ENCODE data around the gene ATP6V1C2. TPM values are rescaled to one million over a fixed set of nuclear protein-coding genes. Genes with fewer than 3 reads are reported as not detected.

The ATP6V1C2 gene
- total RNA-seq, 2 donors from 2014 or later = 0.12 to 0.44 TPM

DNA sequence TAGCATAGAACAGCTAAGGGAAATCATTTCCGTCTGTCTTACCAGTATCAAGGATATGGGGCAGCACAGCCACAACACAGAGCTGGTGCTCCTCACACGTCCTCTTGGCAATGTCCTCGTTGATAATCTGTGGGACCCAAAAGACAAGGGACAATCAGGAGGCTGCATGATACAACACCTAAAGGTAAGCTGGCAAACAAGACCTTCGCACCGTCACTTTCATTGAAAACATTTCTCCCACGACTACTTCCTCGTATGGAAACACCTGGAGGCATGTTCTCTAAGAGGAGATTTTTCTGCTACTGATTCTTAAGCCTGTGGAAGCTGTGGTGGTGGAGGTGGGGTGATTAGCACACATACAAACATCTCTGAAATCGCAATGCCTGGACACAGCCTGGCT, 67.4 kb downstream of the ATP6V1C2 start:
- H3K27ac ChIP-seq = no peak overlapping the region
- no peaks in the 10 kb centered on the region for H3K27me3 ChIP-seq
- no peak for TF ChIP-seq CTCF (IDR thresholded peaks at IDR 0.05)
- H3K4me3 ChIP-seq = no peak overlapping the region
- peaks cover 100% of the 10 kb centered on the region for H3K36me3 ChIP-seq
- H3K9me3 ChIP-seq = no peaks in the 10 kb centered on the region
- no peaks in the 10 kb centered on the region for H3K4me1 ChIP-seq
- no peak for DNase-seq (ENCODE audit: low spot score)

- Histone ChIP-seq H3K9me3 (no peaks in the 10 kb centered on the region), H3K27me3 (no peaks in the 10 kb centered on the region), H3K27ac (no peak overlapping the region), H3K4me3 (no peak overlapping the region), H3K36me3 (peaks cover 98% of the 10 kb centered on the region), H3K4me1 (no peaks in the 10 kb centered on the region)
- DNase-seq (ENCODE audit: low spot score) = no peak
- TF ChIP-seq CTCF (IDR thresholded peaks at IDR 0.05) = no peak
Observed at GRCh38 chr2:10790228-10790973, 69.0 kb downstream of the ATP6V1C2 start.

DNA sequence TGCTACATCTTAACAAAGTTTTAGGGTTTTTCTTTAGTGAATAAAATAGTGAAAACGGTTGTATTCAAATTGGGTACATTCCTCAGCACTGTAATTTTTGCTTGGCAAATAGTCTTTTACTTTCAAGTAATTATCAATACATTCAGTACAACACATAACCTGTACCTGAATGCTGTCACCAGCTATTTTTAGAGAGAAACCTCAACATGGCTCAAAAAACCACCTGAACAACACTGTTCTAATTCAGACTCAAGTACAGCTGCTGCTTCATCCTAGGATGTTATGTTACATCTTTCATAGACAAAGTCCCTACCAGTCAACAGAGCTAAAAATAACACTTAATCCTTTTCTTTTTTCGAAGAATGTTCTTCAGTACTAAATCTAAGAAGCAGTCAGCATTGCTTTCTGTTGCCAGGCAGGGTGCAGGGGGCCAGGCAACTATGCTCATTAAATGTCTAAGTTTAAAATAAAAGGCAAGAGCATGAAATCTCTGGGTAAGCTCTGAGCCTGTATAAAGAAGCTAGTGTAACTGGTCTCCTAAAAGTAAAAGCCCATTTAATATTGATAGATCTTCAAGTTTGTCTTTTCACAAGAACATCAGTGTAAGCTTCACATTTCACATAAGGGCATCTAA, 70.7 kb downstream of the ATP6V1C2 start:
- no peak overlapping the region for H3K27ac ChIP-seq
- H3K27me3 ChIP-seq = no peaks in the 10 kb centered on the region
- no peak for DNase-seq (ENCODE audit: low spot score)
- H3K4me1 ChIP-seq = no peaks in the 10 kb centered on the region
- no peak for TF ChIP-seq CTCF (IDR thresholded peaks at IDR 0.05)
- no peak overlapping the region for H3K4me3 ChIP-seq
- no peaks in the 10 kb centered on the region for H3K9me3 ChIP-seq
- H3K36me3 ChIP-seq = peaks cover 98% of the 10 kb centered on the region

- Histone ChIP-seq H3K27ac (no peak overlapping the region), H3K9me3 (no peaks in the 10 kb centered on the region), H3K27me3 (no peaks in the 10 kb centered on the region), H3K4me1 (no peaks in the 10 kb centered on the region), H3K4me3 (no peak overlapping the region), H3K36me3 (peaks cover 98% of the 10 kb centered on the region)
- no peak for TF ChIP-seq CTCF (IDR thresholded peaks at IDR 0.05)
- DNase-seq (ENCODE audit: low spot score) = no peak
Observed at GRCh38 chr2:10792660-10793400, 71.4 kb downstream of the ATP6V1C2 start.

DNA sequence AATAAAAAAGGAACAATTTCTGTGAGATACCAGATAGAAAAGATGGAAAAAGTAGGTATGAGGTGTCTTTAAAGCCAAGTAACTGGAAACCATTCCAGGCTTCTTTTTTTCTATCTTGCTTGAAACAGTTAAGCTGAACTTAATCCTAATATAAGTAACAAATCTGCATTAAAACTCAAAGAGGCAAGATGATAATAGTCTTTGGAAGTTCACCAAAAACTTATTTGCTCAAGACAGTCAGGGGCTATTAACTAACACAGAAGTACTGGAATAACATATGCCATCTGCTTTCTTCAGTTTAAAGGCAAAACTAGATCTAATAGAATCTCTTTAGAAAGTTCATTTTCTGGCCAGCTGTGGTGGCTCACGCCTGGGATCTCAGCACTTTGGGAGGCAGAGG, 72.4 kb downstream of the ATP6V1C2 start:
- Histone ChIP-seq H3K27ac (no peak overlapping the region), H3K9me3 (no peaks in the 10 kb centered on the region), H3K36me3 (peaks cover 89% of the 10 kb centered on the region), H3K4me3 (no peak overlapping the region), H3K27me3 (no peaks in the 10 kb centered on the region), H3K4me1 (no peaks in the 10 kb centered on the region)
- no peak for DNase-seq (ENCODE audit: low spot score)
- no peak for TF ChIP-seq CTCF (IDR thresholded peaks at IDR 0.05)
